ENCODE measurements around the gene PACSIN3.
A peak's percentile ranks its signal among the peaks of the same experiment; 100 is the strongest.

DNA sequence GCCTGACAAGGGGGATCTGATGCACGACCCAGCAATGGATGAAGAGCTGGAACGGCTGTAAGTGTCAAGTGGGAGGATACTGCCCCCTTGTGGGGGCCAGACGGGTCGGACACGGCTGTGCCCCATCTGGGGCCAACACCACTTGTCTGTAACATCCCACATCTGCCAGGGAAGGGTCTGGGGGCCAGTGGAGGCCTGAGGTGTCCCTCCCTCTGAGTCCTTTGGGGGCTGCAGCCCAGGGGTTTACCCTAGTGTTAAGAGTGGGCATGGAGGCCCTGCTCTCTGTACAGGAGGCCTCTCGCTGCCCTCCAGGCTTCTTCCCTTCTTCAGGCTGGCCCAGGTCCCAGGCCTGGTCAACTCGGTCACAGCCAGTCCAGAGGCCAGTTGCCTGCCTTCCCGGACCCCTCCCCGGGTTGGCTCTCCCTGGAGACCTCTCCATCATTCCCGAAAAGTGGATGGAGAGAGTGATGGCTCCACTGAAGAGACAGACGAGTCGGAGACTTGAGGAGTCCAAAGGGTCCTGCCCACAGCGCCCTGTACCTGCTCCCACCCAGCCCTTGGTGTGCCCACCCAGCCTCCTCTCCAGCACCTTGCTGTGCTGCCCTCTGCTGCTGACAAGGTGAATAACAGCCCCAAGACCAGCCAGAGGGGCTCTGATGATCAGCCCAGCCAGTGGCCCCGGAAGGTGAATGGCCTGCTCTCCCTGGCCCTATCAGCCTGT lies 24.9 kb downstream of the PACSIN3 start:
- TF ChIP-seq CTCF (IDR thresholded peaks at IDR 0.05) (peak; percentile 46 to 77 (median 58)), POLR2A (IDR thresholded peaks at IDR 0.05) (no peak)
